ENCODE measurements around the gene ALMS1.

The ALMS1 gene

DNA sequence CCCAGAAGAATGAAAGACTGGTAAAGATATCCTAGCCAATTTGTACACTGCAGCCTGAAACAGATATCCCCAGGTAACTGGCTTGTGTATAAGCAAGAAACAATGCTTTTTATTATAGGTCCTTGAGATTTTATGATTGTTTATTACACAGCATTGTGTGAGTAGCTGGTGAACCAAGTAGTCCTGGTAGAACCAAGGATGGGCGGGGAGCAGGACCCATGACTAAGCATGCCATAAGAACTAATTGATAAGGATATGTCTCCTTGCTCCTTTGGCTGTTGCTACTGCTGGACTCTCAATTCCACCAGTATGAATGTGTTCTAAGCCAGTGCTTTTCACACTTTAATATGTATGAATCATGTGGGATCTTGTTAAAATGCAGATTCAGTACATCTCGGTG, 12.3 kb upstream of the ALMS1 start:
- no peak for TF ChIP-seq CTCF (IDR thresholded peaks at IDR 0.05; ENCODE audit: low read depth, low read length)
- H3K4me3 ChIP-seq (replicated peaks in 1 of 2; ENCODE audit: low read depth in 2 of 2, low read length in 2 of 2) = no peak overlapping the region
- DNase-seq (ENCODE audit: low read depth in 2 of 2) = no peak

- no peak for TF ChIP-seq CTCF (IDR thresholded peaks at IDR 0.05; ENCODE audit: low read depth, low read length)
- no peak for DNase-seq (ENCODE audit: low read depth in 2 of 2)
Measured at GRCh38 chr2:73374269-73374668, 11.4 kb upstream of the ALMS1 start.

DNA sequence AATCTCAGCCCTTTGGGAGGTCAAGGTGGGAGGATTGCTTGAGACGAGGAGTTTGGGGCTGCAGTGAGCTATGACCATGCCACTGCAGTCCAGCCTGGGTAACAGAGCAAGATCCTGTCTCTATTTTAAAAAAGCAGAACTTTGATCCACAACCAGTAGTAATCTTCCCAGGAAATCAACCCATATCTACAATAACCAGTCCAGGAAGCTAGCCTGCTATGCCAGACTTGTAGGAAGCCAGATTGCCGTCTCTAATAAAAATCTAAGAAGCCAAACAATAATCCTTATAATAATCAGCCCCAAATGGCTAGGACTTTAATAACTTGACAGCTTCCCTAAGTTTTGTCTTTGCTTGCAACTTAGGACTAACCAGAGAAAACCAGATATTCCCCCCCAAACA, 9.0 kb upstream of the ALMS1 start:
- DNase-seq (ENCODE audit: low read depth in 2 of 2) = no peak
- H3K4me3 ChIP-seq (replicated peaks in 1 of 2; ENCODE audit: low read depth in 2 of 2, low read length in 2 of 2) = no peak overlapping the region
- TF ChIP-seq CTCF (IDR thresholded peaks at IDR 0.05; ENCODE audit: low read depth, low read length) = no peak

More at GRCh38 chr2:73374269-73374668, 11.4 kb upstream of the ALMS1 start:
- H3K4me3 ChIP-seq (replicated peaks in 1 of 2; ENCODE audit: low read depth in 2 of 2, low read length in 2 of 2) = no peak overlapping the region

GRCh38 chr2:73383036-73383435, 2.6 kb upstream of the ALMS1 start:
- no peak for DNase-seq (ENCODE audit: low read depth in 2 of 2)

DNA sequence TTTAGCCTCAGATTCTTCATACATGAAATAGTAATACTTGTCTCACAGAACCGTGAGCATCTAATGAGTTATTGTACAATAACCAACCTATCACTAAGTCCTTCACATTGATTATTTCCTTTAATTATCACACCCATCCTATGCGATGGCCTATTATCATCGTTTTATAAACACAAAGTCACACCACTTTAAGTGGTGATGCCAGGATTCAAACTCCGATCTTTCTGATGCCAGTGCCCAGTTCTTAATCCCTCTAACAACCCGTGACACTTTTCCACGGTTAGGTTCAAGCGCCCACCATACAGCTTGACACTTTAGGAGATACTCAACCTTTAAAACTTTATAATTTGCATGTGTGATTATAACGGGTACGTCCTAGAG, 523 bp upstream of the ALMS1 start:
- no peak for TF ChIP-seq CTCF (IDR thresholded peaks at IDR 0.05; ENCODE audit: low read depth, low read length)
- DNase-seq (ENCODE audit: low read depth in 2 of 2) = peak in 1 of 2 donors; percentile 1
- peak overlapping the region; percentile 65 to 95 for H3K4me3 ChIP-seq (replicated peaks in 1 of 2; ENCODE audit: low read depth in 2 of 2, low read length in 2 of 2)

More at GRCh38 chr2:73383036-73383435, 2.6 kb upstream of the ALMS1 start:
- no peak for TF ChIP-seq CTCF (IDR thresholded peaks at IDR 0.05; ENCODE audit: low read depth, low read length)
- H3K4me3 ChIP-seq (replicated peaks in 1 of 2; ENCODE audit: low read depth in 2 of 2, low read length in 2 of 2) = no peak overlapping the region

DNA sequence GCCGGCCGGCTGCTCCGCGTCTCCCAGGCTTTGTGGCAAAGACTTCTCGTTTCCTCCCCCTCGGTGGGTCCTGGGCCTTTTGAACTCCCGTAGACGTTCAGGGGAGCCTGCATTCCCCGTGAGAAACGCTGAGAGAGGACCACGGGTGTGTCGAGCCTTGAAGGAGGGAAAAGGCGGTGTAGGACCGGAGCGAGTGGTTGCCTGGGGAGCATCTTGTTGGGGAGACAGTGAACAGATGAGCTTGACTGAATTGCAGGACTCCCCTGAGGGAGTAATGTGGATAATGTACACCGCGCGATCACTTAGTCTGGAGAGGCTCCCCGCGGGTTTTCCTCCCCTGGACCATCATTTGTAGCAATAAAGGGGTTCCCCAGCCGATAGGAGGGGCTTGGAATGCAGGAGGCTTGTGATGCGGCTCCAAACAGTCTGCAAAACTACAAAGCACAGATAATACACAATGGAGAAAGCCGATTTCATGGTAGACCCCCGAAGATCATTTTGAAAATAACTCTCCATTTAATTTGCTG, 769 bp downstream of the ALMS1 start:
- H3K4me3 ChIP-seq (replicated peaks in 1 of 2; ENCODE audit: low read depth in 2 of 2, low read length in 2 of 2) = peak overlapping the region; percentile 88 to 95
- no peak for DNase-seq (ENCODE audit: low read depth in 2 of 2)
- no peak for TF ChIP-seq CTCF (IDR thresholded peaks at IDR 0.05; ENCODE audit: low read depth, low read length)

Data from cardiac fibroblast (primary cell).